Measurements from ENCODE around the gene ABCA8.
"Not testable (repeated sequence)": the region's sequence is repeated elsewhere in the genome, so short reads cannot be mapped to it uniquely, and the experiment has no call there.

ABCA8 gene

GRCh38 chr17:68955181-68955841 lies at the start of gene ABCA8:
TSS of gene ABCA8 (minus strand) at chr17:68955392. CDS start at chr17:68942034, 13,358 bp downstream.
- no peak for DNase-seq

GRCh38 chr17:69004759-69005158 lies 49.6 kb upstream of the ABCA8 start:
- DNase-seq, result not testable (repeated sequence)

DNA sequence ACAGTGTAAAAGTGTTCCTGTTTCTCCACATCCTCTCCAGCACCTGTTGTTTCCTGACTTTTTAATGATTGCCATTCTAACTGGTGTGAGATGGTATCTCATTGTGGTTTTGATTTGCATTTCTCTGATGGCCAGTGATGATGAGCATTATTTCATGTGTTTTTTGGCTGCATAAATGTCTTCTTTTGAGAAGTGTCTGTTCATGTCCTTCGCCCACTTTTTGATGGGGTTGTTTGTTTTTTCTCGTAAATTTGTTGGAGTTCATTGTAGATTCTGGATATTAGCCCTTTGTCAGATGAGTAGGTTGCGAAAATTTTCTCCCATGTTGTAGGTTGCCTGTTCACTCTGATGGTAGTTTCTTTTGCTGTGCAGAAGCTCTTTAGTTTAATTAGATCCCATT lies 44.6 kb upstream of the ABCA8 start:
- DNase-seq, result not testable (repeated sequence)

GRCh38 chr17:68993112-68993511 lies 37.9 kb upstream of the ABCA8 start:
- no peak for DNase-seq

- no peak for DNase-seq
Measured at GRCh38 chr17:68987966-68988365, 32.8 kb upstream of the ABCA8 start.

DNA sequence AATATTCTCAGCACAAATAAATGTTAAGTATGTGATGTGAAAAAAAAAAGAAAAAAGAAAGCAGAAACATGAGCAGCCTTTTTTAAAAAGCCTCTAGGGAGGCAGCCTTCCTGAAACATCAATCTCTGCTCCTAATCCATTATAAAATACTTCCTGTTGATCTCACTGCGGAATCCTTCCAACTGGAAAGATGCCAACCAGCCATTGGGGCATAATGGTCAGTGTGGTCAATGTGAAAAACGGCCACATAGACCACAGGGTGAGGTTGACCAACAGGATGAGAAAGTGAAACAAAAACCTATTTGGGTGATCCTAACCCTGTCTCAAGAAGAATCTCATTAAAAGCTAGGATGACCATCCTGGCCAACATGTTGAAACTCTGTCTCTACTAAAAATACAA lies 26.1 kb upstream of the ABCA8 start:
- no peak for DNase-seq

GRCh38 chr17:68973098-68973846 lies 18.1 kb upstream of the ABCA8 start:
- DNase-seq, result no peak

DNA sequence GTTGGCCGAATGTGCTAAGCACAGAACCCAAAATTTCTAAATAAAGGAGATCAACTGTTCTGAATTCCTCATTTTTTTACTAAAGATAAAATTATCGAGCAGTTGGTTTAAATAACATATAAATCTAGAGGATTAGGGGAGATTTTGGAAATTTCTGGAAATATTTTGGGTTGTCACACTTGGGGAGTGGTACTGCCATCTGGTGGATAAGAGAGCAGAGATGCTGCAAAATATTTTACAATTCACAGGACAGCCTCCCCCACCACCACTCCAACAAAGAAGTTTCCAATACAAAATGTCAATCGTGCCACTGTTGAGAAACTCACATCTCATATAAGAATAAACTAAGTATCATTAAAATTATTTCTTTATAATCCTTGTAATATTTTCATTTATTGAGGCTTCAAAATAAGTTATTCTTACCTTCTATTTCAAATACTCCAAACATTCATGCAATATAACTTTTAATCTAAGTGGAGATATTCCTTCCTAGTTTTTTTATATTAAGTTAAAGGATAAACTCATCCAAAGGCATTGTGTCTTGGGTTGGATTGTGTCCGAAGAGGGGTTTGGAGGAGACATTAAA lies 17.0 kb upstream of the ABCA8 start:
- no peak for DNase-seq

DNA sequence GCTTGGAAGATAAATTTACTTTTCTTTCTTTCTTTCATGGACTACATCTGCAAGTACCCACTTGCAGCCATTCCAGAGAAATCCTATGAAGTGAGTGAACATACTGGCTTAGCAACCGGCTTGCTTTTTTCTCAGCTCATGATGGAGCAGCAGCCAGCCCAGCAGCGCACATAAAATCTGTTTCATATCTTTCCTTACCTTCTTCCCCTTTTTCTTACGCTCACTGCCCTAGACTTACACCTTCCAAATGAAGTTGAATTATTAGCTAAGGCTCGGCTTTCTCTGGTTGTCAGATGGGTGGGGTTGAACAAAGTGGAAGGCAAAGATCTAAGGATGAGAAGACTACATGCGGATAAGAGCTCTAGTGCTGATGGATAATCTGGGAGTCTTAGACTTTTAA lies 13.9 kb upstream of the ABCA8 start:
- DNase-seq, result no peak

DNA sequence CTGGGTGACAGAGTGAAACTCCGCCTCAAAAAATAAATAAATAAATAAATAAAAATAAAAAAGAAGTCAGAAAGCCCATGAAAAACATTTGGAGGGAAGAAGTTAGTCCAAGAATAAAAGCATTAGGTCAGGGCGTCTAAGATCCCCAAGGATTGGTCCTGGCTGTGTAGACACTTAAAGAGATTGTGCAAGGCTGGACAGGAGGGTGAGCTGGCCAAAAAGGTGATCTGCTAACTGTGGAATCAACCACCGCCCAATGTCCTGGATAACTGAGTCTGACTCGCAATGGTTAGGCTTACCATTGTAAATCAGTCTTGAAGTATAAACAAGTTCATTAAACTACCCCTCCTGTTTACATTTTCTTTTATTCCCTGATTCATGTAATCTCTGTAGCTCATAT lies 8.8 kb upstream of the ABCA8 start:
- DNase-seq, result no peak

DNA sequence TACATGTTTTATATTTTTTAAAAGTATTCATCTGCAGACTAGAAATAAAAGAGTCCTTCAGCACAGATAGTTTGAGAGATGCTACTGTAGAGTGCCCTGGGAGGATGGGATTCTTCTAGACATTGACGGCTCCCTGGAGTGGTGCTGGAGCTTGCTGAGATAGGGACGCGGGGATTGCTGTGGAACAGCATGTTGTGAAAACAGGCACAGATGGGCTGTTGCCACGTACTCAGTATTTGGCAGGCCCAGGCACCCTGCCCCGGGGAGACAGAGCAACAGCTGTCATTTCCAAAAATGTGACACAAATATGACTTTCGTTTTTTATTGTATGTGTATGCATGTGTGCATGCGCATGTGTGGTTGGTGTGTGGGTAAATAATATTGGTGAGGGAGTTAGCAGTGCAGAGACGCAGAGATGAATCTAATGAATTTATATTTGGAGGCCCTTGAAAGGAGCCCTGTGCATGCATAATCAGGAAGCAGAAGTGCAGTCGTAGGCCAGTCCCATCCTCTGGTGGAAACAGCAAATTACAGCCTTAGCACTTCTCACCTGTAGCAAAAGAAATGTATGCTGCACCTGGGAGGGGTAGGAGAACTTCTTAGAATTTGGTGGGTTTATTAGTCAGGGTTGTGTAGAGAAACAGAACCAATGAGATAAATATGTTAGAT lies 6.2 kb upstream of the ABCA8 start:
- no peak for DNase-seq

DNA sequence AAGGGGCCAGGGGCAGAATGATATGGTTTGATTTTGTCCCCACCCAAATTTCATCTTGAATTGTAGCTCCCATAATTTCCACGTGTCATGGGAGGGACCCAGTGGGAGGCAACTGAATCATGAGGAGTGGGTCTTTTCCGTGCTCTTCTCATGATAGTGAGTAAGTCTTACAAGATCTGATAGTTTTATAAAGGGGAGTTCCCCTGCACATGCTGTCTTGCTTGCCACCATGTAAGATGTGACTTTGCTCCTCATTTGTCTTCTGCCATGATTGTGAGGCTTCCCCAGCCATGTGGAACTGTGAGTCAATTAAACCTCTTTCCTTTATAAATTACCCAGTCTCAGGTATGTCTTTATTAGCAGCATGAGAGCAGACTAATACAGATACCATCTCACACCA lies 3.9 kb upstream of the ABCA8 start:
- not testable (repeated sequence) for DNase-seq

- DNase-seq, result no peak
Measured at GRCh38 chr17:68957944-68958343, 2.8 kb upstream of the ABCA8 start.

- DNase-seq, result no peak
Measured at GRCh38 chr17:68954146-68954896, 871 bp downstream of the ABCA8 start.

GRCh38 chr17:68953340-68953997 lies 1.7 kb downstream of the ABCA8 start:
- DNase-seq, result no peak

GRCh38 chr17:68950725-68951124 lies 4.5 kb downstream of the ABCA8 start:
- no peak for DNase-seq

- not testable (repeated sequence) for DNase-seq
Measured at GRCh38 chr17:68947868-68948267, 7.3 kb downstream of the ABCA8 start.

DNA sequence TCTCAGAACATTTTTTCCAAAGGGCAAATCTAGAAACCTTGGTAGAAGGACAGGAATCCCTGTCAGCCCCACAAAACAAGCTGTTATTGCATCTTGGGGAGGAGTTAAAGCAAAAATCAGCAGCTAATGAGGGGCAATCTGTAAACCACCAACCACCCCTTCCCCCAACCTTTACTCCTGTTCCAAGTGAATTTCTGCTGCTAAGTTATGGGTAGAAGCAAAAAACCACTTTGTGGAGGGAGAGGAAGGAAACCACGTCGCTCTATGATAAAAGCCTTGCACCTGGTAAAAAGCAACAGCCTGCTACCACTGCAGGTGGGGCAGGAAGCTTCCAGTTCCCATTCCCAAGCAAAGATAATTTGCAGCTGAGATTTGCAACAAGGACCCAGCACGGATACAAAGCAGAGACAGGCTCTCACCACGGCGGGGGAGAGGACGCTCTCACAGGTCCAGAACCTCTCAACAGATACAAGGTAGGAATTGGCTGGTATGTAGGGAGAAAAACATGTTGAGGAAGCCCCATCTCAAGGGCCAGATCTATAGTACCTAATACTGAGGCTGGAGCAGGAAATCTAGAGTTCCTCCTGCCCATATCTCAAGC lies 10.7 kb downstream of the ABCA8 start:
- no peak for DNase-seq

- not testable (repeated sequence) for DNase-seq
Measured at GRCh38 chr17:68943812-68944182, 11.4 kb downstream of the ABCA8 start.

DNA sequence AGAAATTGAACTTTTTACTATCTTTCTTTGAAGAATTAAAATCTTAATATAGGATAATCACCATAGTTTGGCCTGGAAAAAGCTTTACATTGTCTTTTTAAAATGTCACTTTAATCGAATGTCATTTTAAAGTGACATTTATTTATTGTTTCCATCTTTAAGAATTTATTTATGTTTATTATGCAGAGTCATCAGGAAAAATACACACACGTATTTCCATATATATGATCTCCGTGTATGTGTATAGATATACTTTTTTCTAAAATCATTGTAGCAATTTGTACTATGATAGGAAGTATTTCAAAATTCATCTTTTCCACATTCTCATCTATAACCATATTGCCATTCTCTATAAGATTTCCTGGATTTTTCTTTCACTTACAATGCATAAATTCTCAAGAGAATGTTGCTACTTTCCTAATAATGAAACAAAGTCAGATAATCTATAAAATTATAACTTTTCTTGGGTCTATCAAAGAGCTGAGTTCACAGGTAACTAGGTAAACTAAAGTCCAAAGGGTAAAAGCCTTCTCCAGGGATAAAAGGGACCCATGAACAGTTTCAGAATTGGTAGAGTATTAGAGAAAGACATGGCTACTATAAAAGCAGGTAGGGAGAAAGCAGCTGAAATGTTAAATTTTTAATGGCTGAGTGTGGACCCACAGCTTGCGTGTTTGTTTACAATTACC lies 11.9 kb downstream of the ABCA8 start:
- no peak for DNase-seq

DNA sequence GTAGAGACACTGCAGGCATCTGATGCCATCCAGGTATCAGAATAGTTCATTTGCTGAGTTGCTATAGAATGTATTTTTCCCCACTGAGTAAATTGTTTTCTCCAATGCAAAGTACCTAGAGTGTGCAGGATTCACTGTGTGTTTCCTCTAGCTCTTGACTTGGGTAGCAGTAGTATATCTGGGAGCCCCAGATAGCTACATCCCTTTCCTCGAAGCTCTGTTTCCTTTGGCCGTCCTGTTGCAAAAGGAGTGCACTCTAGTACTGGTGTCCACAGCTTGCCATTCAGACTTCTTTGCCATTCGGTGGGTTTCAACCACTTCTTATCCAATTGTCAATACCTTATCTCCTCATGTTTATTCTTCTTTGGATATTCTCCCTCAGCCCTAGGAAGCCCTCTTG lies 12.8 kb downstream of the ABCA8 start:
- no peak for DNase-seq
